ENCODE measurements around the gene OSTM1. TPM values are rescaled to one million over a fixed set of nuclear protein-coding genes. Genes with fewer than 3 reads are reported as not detected.

The OSTM1 gene
- total RNA-seq, 1 experiment from 2014 or later = 20.9 TPM

GRCh38 chr6:108008363-108008762 is 66.2 kb downstream of the OSTM1 start:
- WGBS (ENCODE audit: extremely low coverage, insufficient read length, low lambda C conversion rate) = no CpG with 5 or more reads among the region's 1 CpG
- Histone ChIP-seq H3K9ac (ENCODE audit: extremely low read depth, insufficient read length, low read length) (no peak overlapping the region), H3T11ph (ENCODE audit: low read length) (no peak overlapping the region), H3K4ac (ENCODE audit: low read depth, low read length) (no peak overlapping the region), H4K91ac (ENCODE audit: insufficient read length, low read depth, low read length) (no peak overlapping the region), H2BK20ac (ENCODE audit: low read depth, low read length, poor library complexity, severe bottlenecking) (no peak overlapping the region), H3K79me1 (ENCODE audit: insufficient read depth, low read depth, low read length, poor library complexity, severe bottlenecking) (no peaks in the 10 kb centered on the region), H3K79me2 (ENCODE audit: insufficient read depth, low read length) (no peaks in the 10 kb centered on the region), H2BK120ac (ENCODE audit: low read depth, low read length, poor library complexity, severe bottlenecking) (no peak overlapping the region), H3K4me2 (ENCODE audit: insufficient read depth, insufficient read length, low read length) (no peak overlapping the region), H2AK5ac (ENCODE audit: insufficient read length, low read length) (no peak overlapping the region), H3K56ac (ENCODE audit: insufficient read length, low read depth, low read length) (no peak overlapping the region), H3K27ac (ENCODE audit: insufficient read length, low read depth, low read length) (no peak overlapping the region), H2AFZ (ENCODE audit: low read length) (no peak overlapping the region), H3K18ac (ENCODE audit: insufficient read length, low read depth, low read length) (no peak overlapping the region), H3K23ac (ENCODE audit: insufficient read length, low read depth, low read length) (no peak overlapping the region), H2BK5ac (ENCODE audit: insufficient read length, low read length) (no peak overlapping the region), H3K4me1 (ENCODE audit: insufficient read depth, low read length) (no peaks in the 10 kb centered on the region), H2BK12ac (ENCODE audit: insufficient read length, low read depth, low read length) (no peak overlapping the region), H3K23me2 (ENCODE audit: insufficient read length, low read depth, low read length, poor library complexity, severe bottlenecking) (no peaks in the 10 kb centered on the region), H4K8ac (replicated peaks; ENCODE audit: insufficient read length, low read depth, low read length) (no peak overlapping the region), H4K5ac (ENCODE audit: insufficient read length, low read depth, low read length) (no peak overlapping the region), H4K20me1 (ENCODE audit: control insufficient read depth, insufficient read depth, insufficient read length) (no peaks in the 10 kb centered on the region), H3K9me3 (ENCODE audit: control insufficient read depth, low read depth, low read length) (peaks cover 10% of the 10 kb centered on the region), H3K14ac (ENCODE audit: insufficient read depth, low read length) (no peak overlapping the region), H2BK15ac (ENCODE audit: low read depth, low read length) (no peak overlapping the region), H3K27me3 (ENCODE audit: insufficient read depth, low read length) (no peaks in the 10 kb centered on the region)
- Mint-ChIP-seq H3K4me1 (no peaks in the 10 kb centered on the region), H3K36me3 (ENCODE audit: insufficient read depth in 1 of 3, low read depth in 3 of 3) (peaks cover 10 to 21% (median 13%) of the 10 kb centered on the region in 3 experiments), H3K27me3 (ENCODE audit: low read depth) (peaks cover 1% of the 10 kb centered on the region; the same call in 1 of the 2 replicates), H3K27ac (no peak overlapping the region), H3K9me3 (peaks cover 19 to 28% of the 10 kb centered on the region in 2 experiments), H3K4me3 (no peak overlapping the region)
- DNase-seq = no peak
- TF ChIP-seq, protein P1, sequence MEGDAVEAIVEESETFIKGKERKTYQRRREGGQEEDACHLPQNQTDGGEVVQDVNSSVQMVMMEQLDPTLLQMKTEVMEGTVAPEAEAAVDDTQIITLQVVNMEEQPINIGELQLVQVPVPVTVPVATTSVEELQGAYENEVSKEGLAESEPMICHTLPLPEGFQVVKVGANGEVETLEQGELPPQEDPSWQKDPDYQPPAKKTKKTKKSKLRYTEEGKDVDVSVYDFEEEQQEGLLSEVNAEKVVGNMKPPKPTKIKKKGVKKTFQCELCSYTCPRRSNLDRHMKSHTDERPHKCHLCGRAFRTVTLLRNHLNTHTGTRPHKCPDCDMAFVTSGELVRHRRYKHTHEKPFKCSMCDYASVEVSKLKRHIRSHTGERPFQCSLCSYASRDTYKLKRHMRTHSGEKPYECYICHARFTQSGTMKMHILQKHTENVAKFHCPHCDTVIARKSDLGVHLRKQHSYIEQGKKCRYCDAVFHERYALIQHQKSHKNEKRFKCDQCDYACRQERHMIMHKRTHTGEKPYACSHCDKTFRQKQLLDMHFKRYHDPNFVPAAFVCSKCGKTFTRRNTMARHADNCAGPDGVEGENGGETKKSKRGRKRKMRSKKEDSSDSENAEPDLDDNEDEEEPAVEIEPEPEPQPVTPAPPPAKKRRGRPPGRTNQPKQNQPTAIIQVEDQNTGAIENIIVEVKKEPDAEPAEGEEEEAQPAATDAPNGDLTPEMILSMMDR (conservative IDR thresholded peaks at IDR 0.05) = no peak

Measured in H9 (cell line).